Measurements from ENCODE around the gene NMD3. TPM values are rescaled to one million over a fixed set of nuclear protein-coding genes. Genes with fewer than 3 reads are reported as not detected.

The NMD3 gene
- total and polyA plus RNA-seq, 8 donors, result 21.3 to 151 (median 44.1) TPM

DNA sequence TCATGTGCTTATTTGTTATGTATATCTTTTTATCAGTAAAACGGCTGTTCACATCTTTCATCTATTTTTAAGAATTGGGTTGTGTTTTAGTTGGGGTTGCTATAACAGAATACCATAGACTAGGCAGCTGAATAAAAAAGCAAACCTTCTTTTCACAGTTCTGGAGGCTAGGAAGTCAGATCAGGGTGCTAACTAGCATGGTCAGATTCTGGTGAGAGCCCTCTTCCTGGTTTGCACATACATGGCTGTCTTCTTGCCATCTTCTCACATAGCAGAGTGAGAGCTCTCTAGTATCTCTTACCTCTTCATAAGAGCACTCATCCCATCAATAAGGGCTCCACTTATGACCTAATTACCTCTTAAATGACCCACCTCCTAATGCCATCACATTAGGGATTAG is 33.8 kb downstream of the NMD3 start:
- WGBS, 5 donors, result 30 to 52% (median 44%) methylated on average over 1 of the region's 1 CpG
- Histone ChIP-seq H3K27me3 (no peaks in the 10 kb centered on the region), H3K4me3 (no peak overlapping the region), H3K9me3 (no peaks in the 10 kb centered on the region), H3K36me3 (peaks cover 25 to 75% (median 73%) of the 10 kb centered on the region in 4 donors), H3K27ac (no peak overlapping the region), H3K4me1 (peaks cover 0 to 26% (median 16%) of the 10 kb centered on the region in 4 donors)
- DNase-seq, result no peak
- intact Hi-C loops (cut with DNase I; ENCODE audit: low total_unique reads), result no loop called here
- TF ChIP-seq POLR2A (IDR thresholded peaks at IDR 0.05), result no peak

- intact Hi-C loops (cut with DNase I; ENCODE audit: low total_unique reads), result no loop called here
- WGBS, 5 donors, result 53 to 69% (median 67%) methylated on average over 3 of the region's 3 CpGs
- DNase-seq, result peak in 1 of 2 donors; percentile 28
These were observed 41.9 kb downstream of the NMD3 start for GRCh38 chr3:161263057-161263456.

DNA sequence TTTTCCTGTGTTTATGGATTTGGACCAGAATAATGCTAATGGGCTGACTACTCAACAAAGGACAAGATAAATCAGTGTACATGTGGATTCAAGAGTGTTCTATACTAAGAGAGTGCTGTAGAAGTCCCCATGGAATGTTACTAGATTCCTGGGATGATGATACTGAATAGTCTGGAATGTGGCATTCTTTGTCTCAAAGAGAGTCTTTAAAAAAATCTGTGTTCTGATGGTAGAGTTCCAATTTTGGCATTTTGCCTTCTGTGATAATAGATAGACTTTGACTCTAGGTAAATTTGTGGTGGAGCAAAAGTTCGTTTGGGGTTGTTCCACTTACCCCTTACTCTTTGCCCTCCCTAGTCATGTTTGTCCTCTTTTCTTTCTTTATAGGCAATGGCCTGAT is 43.7 kb downstream of the NMD3 start:
- 23 to 73% (median 39%) methylated on average over 1 of the region's 1 CpG for WGBS, 5 donors
- intact Hi-C loops (cut with DNase I; ENCODE audit: low total_unique reads), result no loop called here
- Histone ChIP-seq H3K4me3 (no peak overlapping the region), H3K9me3 (peaks cover 0 to 4% (median 0%) of the 10 kb centered on the region in 4 donors), H3K27ac (no peak overlapping the region), H3K36me3 (peaks cover 0 to 23% (median 13%) of the 10 kb centered on the region in 4 donors), H3K4me1 (peaks cover 0 to 13% (median 3%) of the 10 kb centered on the region in 4 donors), H3K27me3 (no peaks in the 10 kb centered on the region)
- no peak for TF ChIP-seq CTCF (IDR thresholded peaks at IDR 0.05)
- no peak for DNase-seq

More at GRCh38 chr3:161263057-161263456, 41.9 kb downstream of the NMD3 start:
- peak overlapping the region in 1 of 5 donors; percentile 13 for H3K27ac ChIP-seq
- peaks cover 0 to 4% (median 0%) of the 10 kb centered on the region in 4 donors for H3K9me3 ChIP-seq
- TF ChIP-seq EP300 (IDR thresholded peaks at IDR 0.05) (no peak), POLR2AphosphoS5 (IDR thresholded peaks at IDR 0.05) (no peak), POLR2A (IDR thresholded peaks at IDR 0.05) (no peak), CTCF (IDR thresholded peaks at IDR 0.05) (no peak)
- H3K4me3 ChIP-seq, result no peak overlapping the region
- peaks cover 0 to 25% (median 17%) of the 10 kb centered on the region in 4 donors for H3K36me3 ChIP-seq
- peaks cover 0 to 13% (median 3%) of the 10 kb centered on the region in 4 donors for H3K4me1 ChIP-seq
- no peaks in the 10 kb centered on the region for H3K27me3 ChIP-seq

GRCh38 chr3:161265916-161266571 is 44.9 kb downstream of the NMD3 start:
- peaks cover 0 to 13% (median 4%) of the 10 kb centered on the region in 4 donors for H3K4me1 ChIP-seq
- intact Hi-C loops (cut with DNase I; ENCODE audit: low total_unique reads), result no loop called here
- 93 to 96% (median 95%) methylated on average over 5 of the region's 5 CpGs for WGBS, 5 donors
- H3K36me3 ChIP-seq, result peaks cover 0 to 32% (median 15%) of the 10 kb centered on the region in 4 donors
- H3K9me3 ChIP-seq, result peaks cover 0 to 3% (median 0%) of the 10 kb centered on the region in 4 donors
- TF ChIP-seq CTCF (IDR thresholded peaks at IDR 0.05) (no peak), POLR2A (IDR thresholded peaks at IDR 0.05) (no peak), EP300 (IDR thresholded peaks at IDR 0.05) (no peak), POLR2AphosphoS5 (IDR thresholded peaks at IDR 0.05) (no peak)
- DNase-seq, result no peak
- no peaks in the 10 kb centered on the region for H3K27me3 ChIP-seq
- H3K27ac ChIP-seq, result no peak overlapping the region
- no peak overlapping the region for H3K4me3 ChIP-seq

- 28 to 58% (median 38%) methylated on average over 1 of the region's 1 CpG for WGBS, 5 donors
- DNase-seq, result peak in 1 of 2 donors; percentile 60
- H3K4me3 ChIP-seq, result no peak overlapping the region
These were observed 45.6 kb downstream of the NMD3 start for GRCh38 chr3:161266731-161267150.

More at GRCh38 chr3:161266731-161267150, 45.6 kb downstream of the NMD3 start:
- no peak for TF ChIP-seq POLR2AphosphoS5 (IDR thresholded peaks at IDR 0.05)
- TF ChIP-seq EP300 (IDR thresholded peaks at IDR 0.05), result no peak
- no peak for TF ChIP-seq POLR2A (IDR thresholded peaks at IDR 0.05)
- TF ChIP-seq CTCF (IDR thresholded peaks at IDR 0.05), result no peak
- Histone ChIP-seq H3K4me1 (peaks cover 0 to 13% (median 6%) of the 10 kb centered on the region in 4 donors), H3K9me3 (no peaks in the 10 kb centered on the region), H3K27ac (no peak overlapping the region), H3K36me3 (peaks cover 0 to 32% (median 16%) of the 10 kb centered on the region in 4 donors), H3K27me3 (no peaks in the 10 kb centered on the region)
- intact Hi-C loops (cut with DNase I; ENCODE audit: low total_unique reads), result no loop called here

Data from stomach (tissue), 9 donors.